GM21447 (cell line): ENCODE data around the gene GPR39.

ENCODE experiments used
- ATAC-seq: cut with Tn5 transposase; IDR thresholded peaks from one replicate; pipeline ENCODE4 v1.9.1; 2021; ENCODE audit not compliant: unreplicated experiment

Gene GPR39

GRCh38 chr2:132412021-132412420 is 4.6 kb upstream of the GPR39 start:
- no peak for ATAC-seq

- ATAC-seq = no peak
These were observed 2.5 kb upstream of the GPR39 start for GRCh38 chr2:132414081-132414480.

GRCh38 chr2:132415256-132415914 is 1.2 kb upstream of the GPR39 start:
- ATAC-seq = no peak

GRCh38 chr2:132415915-132416722 is 486 bp upstream of the GPR39 start:
- ATAC-seq = no peak

- no peak for ATAC-seq
These were observed 928 bp downstream of the GPR39 start for GRCh38 chr2:132417430-132418035.

- no peak for ATAC-seq
These were observed 2.6 kb downstream of the GPR39 start for GRCh38 chr2:132419235-132419634.

- no peak for ATAC-seq
These were observed 3.3 kb downstream of the GPR39 start for GRCh38 chr2:132419941-132420340.

GRCh38 chr2:132420816-132421805 is 4.5 kb downstream of the GPR39 start:
- no peak for ATAC-seq

GRCh38 chr2:132422736-132423135 is 6.1 kb downstream of the GPR39 start:
- no peak for ATAC-seq

- ATAC-seq = no peak
These were observed 8.0 kb downstream of the GPR39 start for GRCh38 chr2:132424526-132425121.

GRCh38 chr2:132426033-132426432 is 9.4 kb downstream of the GPR39 start:
- ATAC-seq = no peak

GRCh38 chr2:132426656-132427055 is 10.1 kb downstream of the GPR39 start:
- no peak for ATAC-seq

- ATAC-seq = no peak
These were observed 12.7 kb downstream of the GPR39 start for GRCh38 chr2:132429351-132429750.

GRCh38 chr2:132429941-132430573 is 13.5 kb downstream of the GPR39 start:
- ATAC-seq = no peak

- ATAC-seq = no peak
These were observed 14.3 kb downstream of the GPR39 start for GRCh38 chr2:132430895-132431294.

- ATAC-seq = no peak
These were observed 21.5 kb downstream of the GPR39 start for GRCh38 chr2:132437852-132438669.

GRCh38 chr2:132438691-132439090 is 22.1 kb downstream of the GPR39 start:
- no peak for ATAC-seq

GRCh38 chr2:132439703-132440398 is 23.2 kb downstream of the GPR39 start:
- ATAC-seq = no peak

GRCh38 chr2:132441051-132441450 is 24.4 kb downstream of the GPR39 start:
- ATAC-seq = no peak
